ENCODE data around the gene FRAS1.

FRAS1 gene

GRCh38 chr4:78558410-78558809, 501.3 kb downstream of the FRAS1 start:
- DNase-seq = no peak

DNA sequence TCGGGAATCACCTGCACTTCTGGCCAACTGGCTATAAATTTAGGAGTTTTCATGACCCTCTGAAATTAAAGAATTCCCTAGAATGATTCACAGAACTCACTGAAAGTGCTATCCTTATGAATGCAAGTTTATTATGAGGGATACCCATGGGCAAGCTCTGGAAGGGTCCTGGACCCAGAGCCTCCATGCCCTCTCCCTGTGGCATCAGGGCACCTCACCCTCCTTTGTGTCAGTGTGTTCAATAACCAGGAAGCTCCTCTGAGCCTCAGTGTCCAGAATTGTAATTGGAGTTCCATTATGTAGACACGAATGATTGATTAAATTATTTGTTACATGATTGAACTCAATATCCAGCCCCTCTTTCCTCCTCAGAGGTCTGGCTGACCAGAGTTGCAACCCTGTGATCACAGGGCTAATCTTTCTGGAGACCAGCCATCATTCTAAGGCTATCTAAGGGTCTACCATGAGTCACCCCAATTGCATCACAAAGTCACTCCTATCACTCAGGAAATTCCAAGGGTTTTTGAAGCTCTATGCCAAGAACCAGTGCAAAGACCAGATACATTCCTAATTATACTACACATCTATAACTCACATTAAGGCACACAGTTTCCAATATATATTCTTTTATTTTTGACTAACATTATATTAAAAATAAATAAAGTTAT, 503.3 kb downstream of the FRAS1 start:
- DNase-seq = no peak

DNA sequence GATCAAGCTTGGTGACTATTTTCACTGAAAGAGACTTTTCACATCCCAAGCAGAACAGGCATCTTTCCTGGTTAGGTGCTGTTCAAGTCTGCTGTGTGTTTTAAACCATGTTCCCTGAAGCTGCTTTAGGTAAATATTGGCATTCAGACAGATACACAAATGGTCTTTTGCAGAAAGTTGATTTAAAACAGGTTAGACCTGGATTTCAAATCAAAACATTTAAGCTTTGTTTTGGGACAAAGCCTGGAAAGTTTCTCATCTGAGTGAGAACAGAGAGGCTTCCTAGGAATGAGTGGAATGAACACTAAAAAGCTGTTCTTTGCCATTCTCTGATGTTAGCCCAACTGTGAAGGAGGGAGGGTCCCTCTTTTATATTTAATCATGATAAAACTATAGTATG, 504.6 kb downstream of the FRAS1 start:
- no peak for DNase-seq

GRCh38 chr4:78562687-78563086, 505.6 kb downstream of the FRAS1 start:
- no peak for DNase-seq

GRCh38 chr4:78565971-78566372, 508.8 kb downstream of the FRAS1 start:
- DNase-seq = no peak

DNA sequence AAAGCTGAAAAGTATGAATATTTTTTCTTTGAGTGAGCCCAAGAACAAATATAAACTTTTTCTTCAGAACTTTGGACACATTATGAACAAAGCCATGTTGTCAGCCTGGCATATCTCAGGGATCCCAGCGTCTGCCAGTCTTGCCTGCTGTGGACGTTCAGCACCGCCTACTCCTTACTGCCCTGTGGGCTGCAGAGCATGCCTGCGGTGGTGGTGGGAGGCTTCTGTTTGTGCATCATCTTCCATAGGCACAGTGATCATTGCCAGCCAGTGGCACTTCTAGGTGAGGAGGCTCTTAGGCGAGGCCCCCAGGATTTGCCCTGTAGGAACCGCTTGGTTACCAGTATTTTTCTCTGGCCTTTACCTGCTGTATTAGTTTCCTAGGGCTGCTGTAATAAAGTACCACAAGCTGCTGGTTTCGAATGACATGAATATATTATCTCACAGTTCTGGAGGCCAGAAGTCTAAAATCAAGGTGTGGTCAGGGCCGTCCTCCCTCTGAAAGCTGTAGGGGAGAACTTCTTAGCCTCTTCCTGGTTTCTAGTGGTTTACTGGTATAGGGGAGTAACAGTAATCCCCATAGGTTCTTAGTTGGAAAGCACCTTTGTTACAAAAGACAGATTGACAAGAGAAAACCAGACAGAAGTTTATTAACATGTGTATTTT, 509.8 kb downstream of the FRAS1 start:
- DNase-seq = no peak

DNA sequence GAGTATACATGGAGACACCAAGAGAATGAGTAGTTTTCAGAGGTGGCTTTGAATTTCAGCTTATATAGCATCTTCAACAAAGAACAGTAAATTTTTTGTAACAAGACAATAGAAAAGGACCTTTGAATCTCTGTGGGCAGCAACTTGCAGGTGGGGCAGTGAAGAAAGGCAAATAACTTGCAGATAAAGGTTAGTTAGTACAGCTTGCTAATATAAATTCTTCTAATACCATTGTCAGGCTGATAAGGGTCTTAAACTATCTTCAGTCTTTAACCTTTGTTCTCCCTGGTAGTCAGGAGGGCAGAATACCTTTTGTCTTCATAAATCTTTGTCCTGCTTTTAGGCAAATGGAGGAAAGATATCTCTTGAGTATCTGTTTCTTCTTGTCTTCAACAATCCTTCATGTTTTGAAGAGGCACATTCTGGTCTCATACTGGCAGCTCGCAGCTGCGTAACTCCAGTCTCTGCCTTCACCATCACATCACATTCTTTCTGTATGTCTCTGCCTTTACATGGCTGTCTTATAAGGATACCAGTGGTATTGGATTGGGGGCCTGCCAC, 510.5 kb downstream of the FRAS1 start:
- no peak for DNase-seq

DNA sequence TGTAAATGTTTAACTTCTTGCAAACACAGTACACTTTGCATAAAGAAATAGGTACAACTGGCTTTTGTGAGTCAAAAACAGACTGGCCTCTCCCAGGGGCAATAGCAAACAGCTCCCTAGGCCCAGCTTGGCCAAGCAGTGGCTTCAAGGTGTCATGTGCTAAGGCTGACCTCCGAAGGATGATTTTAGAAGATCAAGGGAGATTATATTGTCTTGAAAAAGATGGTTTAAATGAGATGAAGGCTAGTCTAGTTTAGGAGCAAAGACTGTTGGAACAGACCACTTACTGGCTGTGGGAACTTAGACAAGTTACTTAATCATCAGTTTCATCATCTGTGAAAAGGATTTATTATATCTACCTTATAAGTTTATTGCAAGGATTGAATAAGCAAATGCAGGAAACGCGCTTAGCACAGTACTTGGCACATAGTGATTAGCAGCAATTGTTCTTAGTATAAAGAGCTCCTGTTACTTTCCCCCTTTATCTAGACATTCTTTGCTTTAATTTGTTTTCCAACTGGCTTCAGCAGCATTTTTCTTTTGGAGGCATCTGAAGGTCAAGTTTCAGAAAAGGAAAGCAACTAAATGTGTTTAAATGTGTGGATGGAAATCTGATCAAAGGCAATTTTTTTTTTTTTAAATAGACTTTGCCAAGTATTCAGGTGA, 511.6 kb downstream of the FRAS1 start:
- DNase-seq = no peak

DNA sequence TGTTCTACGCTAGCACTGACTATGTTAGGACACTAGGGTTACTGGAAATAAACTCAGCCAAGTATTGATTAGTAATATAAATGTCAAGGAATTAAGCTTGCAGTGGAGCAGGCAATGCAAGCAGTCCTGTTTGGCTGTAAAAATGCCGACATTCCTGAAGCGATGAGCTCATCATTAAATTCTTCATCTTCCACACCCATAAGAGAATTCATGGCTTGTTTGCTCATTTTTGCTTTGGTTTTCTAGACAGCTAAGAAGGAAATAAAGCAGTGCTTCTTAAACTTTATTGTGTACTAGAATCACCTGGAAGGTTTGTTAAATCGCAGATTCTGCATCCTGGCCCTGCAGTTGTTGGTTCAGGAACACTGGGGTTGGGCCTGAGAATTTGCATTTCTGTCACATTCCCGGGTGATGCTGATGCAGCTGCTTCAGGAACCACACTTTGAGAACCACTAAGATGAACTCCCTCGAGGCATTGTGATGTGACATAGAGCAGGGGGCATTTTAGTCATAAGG, 512.2 kb downstream of the FRAS1 start:
- DNase-seq = no peak

- no peak for DNase-seq
Measured at GRCh38 chr4:78570117-78570516, 513.0 kb downstream of the FRAS1 start.

DNA sequence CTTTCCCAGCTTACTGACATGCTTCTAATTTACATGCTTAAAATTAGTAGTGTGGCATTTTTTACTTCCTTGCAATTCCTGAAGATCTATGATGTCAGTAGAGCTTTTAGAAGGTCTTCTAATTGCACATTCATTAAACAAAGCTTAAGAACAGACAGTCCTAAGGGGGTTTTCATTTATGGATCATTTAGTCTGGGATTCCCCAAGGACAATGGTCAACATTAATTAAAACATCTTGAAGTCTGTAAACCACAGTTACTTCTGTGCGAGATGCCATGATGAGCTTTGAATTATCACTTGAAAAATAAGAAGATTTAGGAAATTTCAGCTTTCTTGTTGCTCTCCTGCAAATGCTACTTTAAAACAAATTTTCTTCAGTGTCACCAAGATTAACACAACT, 514.7 kb downstream of the FRAS1 start:
- no peak for DNase-seq

GRCh38 chr4:78578674-78579425, 521.7 kb downstream of the FRAS1 start:
- DNase-seq = no peak

GRCh38 chr4:78581618-78582017, 524.5 kb downstream of the FRAS1 start:
- no peak for DNase-seq

- no peak for DNase-seq
Measured at GRCh38 chr4:78584863-78585547, 527.9 kb downstream of the FRAS1 start.

GRCh38 chr4:78585633-78586032, 528.5 kb downstream of the FRAS1 start:
- no peak for DNase-seq

GRCh38 chr4:78588894-78589545, 531.9 kb downstream of the FRAS1 start:
- DNase-seq = no peak

DNA sequence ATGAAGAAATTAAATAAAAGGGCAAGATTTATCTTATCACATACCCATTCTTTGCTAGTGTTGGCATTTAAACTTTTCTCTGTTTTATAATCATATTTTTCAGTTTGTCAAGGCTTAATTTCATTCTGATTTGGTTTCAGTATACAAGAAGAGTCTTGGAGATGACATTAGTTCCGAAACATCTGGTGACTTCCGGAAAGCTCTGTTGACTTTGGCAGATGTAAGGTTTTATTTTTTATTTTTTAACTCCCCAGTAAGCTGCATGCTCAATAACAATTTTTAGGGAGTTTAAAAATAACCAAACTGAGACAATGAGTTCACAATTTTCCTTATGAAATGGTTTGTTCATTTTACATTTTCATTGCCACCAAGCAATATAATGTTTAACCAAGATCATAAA, 534.3 kb downstream of the FRAS1 start:
- no peak for DNase-seq

DNA sequence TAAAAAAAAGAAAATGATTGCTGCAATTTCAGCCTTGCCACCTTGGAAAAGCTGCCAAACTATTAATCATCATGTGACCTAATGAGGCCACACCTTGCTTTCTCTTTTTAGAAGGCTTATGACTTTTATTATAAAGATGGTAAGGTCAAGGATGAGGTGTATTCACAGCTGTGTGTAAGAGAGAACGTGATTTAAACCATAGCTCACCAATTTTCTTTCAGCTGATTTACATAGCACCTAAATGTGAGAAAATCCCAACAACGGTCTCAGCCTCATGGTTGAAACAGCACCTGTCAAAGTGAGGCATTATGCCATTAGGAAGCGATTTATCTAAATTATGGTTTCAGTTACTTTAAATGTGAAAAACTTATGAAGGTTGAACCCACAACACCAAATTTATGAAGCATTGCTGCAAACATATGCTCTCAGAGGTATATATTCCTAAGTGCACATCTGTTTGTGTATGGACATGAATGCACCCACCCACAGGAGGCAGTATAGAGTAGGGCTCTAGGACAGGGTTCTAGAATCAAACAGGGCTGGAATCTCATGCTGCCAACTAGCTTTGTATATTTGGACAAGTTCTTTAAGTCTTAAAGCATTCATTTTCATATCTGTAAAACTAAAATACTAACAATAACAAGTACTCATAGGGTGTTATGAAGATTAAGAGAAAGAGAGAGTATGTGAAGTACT, 535.1 kb downstream of the FRAS1 start:
- DNase-seq = no peak
